ENCODE measurements around the gene COL25A1.
"Not testable (repeated sequence)": the region's sequence is repeated elsewhere in the genome, so short reads cannot be mapped to it uniquely, and the experiment has no call there.

Gene COL25A1

DNA sequence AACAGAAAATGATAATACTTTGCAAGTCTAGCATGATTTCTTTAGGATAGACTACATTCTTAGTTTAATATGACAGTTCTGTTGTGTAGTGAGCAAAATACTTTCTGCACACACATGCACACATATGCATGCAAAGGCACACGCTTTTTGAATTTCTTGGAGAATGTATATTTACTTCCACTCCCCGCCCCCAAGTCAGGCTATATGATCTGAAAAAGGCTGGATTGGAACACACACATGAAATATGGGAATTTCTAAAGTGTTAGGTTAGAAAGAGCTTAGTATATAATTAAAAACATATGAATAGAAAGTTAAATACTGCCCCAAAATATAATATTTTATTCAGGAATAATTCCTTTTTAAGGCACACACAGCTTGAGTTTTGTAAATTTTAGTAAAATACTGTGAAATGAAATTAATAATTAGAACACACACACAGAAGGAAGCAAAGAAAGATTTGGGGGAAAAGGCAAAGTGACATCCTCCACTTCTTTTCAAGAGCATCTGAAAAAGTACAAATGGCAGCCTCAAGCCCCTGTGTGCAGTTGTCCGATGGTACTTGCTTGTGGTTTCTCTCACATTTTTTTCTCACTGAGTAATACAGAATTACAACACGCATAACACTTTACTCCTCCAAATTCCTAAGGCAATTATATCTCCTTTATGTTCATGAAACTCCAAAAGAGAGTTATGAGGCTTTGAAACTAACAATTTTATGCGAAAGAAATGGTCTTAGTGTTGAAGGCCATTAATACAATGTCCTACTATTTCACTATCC is 310.7 kb downstream of the COL25A1 start:
- no peak for DNase-seq (ENCODE audit: extremely low spot score)
- TF ChIP-seq, protein P1, sequence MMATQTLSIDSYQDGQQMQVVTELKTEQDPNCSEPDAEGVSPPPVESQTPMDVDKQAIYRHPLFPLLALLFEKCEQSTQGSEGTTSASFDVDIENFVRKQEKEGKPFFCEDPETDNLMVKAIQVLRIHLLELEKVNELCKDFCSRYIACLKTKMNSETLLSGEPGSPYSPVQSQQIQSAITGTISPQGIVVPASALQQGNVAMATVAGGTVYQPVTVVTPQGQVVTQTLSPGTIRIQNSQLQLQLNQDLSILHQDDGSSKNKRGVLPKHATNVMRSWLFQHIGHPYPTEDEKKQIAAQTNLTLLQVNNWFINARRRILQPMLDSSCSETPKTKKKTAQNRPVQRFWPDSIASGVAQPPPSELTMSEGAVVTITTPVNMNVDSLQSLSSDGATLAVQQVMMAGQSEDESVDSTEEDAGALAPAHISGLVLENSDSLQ (IDR thresholded peaks at IDR 0.05) = no peak
- POLR2A ChIA-PET = no interaction called here
- CTCF ChIA-PET = no interaction called here

DNA sequence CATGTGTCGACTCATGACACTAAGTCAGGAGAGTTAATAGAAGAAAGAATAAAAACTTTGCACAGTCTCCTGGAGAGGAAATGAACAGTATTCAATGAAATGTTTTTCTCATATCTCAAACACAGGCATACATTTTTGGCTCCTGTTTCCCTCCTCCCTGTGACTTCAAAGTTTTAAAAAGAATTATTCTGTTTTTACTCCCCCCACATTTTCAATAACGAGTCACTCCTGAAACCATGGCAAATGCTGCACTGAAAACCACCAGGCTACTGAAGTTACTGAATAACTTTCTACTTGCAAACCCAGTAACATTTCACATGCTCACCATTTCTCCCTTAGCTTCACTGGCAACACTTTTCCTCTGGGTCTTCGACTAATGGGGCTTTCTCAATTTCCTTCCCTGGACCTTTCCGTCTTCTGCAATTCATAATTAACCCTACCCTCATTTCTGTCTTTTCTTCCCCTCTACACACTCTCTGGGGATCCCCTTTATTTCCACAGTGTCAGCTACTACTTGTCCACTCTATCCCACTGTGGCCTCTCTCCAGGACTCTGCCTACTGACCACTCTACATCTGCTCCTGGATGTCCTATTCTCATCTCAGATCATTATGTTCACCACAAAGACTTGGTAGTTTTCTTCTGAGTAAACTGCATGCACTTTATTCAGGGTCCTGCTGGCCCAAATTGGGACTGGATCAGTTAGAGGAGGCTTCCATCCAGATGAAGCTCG is 313.8 kb downstream of the COL25A1 start:
- TF ChIP-seq SUZ12 (IDR thresholded peaks at IDR 0.05) = no peak
- no peak for TF ChIP-seq CTBP1 (IDR thresholded peaks at IDR 0.05; ENCODE audit: borderline replicate concordance)
- TF ChIP-seq TARDBP (IDR thresholded peaks at IDR 0.05) = no peak
- no peak for TF ChIP-seq ARNT (IDR thresholded peaks at IDR 0.05)
- TF ChIP-seq, protein P1 (IDR thresholded peaks at IDR 0.05) = no peak
- POLR2A ChIA-PET = no interaction called here
- CTCF ChIA-PET = interaction anchor here (0.6 kb wide), 1 partner anchor 310 kb away, joined by 3 read pairs; no protein-coding TSS in a partner anchor
- DNase-seq (ENCODE audit: extremely low spot score) = no peak

DNA sequence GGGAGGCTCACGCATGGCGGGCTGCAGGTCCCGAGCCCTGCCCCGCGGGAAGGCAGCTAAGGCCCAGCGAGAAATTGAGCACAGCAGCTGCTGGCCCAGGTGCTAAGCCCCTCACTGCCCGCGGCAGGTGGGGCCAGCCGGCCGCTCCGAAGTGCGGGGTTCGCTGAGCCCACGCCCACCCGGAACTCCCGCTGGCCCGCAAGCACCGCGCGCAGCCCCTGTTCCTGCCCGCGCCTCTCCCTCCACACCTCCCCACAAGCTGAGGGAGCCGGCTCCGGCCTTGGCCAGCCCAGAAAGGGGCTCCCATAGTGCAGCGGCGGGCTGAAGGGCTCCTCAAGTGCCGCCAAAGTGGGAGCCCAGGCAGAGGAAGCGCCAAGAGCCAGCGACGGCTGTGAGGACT is 318.0 kb downstream of the COL25A1 start:
- CTCF ChIA-PET; DNase-seq (ENCODE audit: extremely low spot score); POLR2A ChIA-PET: not testable (repeated sequence)

DNA sequence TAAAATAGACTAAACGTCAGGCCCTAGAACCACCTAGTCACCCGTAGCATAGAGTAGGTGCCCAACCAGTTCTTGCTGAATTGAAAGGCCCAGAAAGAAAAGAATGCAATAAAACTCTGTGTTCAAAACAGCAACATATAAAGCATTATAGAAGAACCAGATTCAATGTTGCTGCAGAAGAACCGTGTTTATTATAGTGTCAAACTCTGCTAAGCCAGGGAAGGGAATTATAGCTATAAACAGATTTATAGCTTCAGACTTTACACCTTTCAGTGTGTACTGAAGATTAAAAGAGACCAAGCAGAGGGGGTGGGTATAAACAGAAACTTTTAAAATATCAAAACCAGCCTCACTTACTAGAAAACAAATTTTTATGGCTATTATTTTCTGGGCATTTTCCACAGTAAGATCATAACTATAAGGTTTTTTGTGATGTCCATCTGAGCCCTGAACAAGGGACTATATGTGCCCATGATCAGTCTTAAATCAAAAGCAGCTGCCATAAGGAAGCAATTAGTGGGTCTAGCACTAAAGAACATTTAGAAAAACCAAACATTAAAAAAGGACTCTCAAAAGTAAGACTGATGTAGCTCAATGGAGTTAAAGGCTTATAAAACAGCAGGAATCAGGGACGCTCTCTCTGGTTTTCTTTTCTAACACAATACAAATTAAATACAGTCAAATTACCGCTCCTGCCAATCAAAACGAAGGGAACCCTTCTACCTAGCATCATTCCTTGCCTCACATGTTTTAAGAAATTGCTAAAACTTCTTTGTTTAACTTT is 319.9 kb downstream of the COL25A1 start:
- peak; percentile 28 for DNase-seq (ENCODE audit: extremely low spot score)
- ChIA-PET CTCF (interaction anchor here (0.7 kb wide), 1 partner anchor 309 kb away, joined by 3 read pairs; no protein-coding TSS in a partner anchor), POLR2A (no interaction called here)
- TF ChIP-seq LEF1 (IDR thresholded peaks at IDR 0.05; ENCODE audit: borderline replicate concordance) (0 out of 2 replicates have a peak, but pooled peaks have one; percentile 7), CTBP1 (IDR thresholded peaks at IDR 0.05; ENCODE audit: borderline replicate concordance) (peak; percentile 82; the same call in 1 of the 2 replicates), ELF4 (IDR thresholded peaks at IDR 0.05) (no peak), FOXM1 (IDR thresholded peaks at IDR 0.05; ENCODE audit: borderline replicate concordance) (no peak), TARDBP (IDR thresholded peaks at IDR 0.05) (no peak)
- TF ChIP-seq, protein P1 (IDR thresholded peaks at IDR 0.05) = peak; percentile 97

DNA sequence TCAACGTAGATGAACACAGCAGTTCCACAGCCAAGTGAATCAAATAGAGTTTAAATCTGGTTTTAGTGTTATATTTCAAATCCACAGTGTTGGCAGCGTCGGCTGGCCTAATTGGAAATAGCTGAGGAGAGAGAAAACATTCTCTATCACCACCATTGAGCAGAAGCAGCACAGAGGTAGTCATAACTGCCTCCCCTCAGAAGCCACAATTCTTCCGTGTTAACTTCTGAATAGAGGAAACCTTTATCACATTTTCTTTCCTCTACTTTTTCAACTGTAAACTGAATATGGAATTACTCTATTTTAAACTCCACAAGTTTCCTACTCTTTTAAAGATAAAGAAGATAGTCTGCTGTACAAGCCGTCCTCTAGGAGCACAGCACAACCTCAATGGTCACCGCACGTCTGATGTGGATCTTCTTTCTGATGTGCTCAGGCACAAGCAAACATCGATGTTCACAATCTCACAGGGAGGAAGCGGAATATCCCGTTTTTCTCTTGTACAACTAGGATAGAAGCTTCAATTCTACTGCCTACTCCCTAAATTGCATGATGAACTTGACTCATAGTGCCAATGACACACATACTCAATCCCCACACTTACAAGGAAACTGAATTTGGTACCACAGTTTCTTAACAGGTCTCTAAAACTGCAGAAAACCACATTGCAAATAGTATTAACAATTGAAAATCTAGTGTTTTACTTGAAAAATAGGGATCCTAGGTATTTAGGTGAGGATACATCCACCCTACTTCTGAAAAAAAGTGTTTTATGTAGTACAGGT is 321.8 kb downstream of the COL25A1 start:
- CTCF ChIA-PET = no interaction called here
- POLR2A ChIA-PET = no interaction called here
- DNase-seq (ENCODE audit: extremely low spot score) = no peak
- TF ChIP-seq SUZ12 (IDR thresholded peaks at IDR 0.05) = no peak
- no peak for TF ChIP-seq FOXK2 (IDR thresholded peaks at IDR 0.05)
- TF ChIP-seq ELF4 (IDR thresholded peaks at IDR 0.05) = no peak
- TF ChIP-seq, protein P1 (IDR thresholded peaks at IDR 0.05) = no peak
- TF ChIP-seq BHLHE40 (IDR thresholded peaks at IDR 0.05; ENCODE audit: borderline replicate concordance) = no peak
- no peak for TF ChIP-seq LEF1 (IDR thresholded peaks at IDR 0.05; ENCODE audit: borderline replicate concordance)
- TF ChIP-seq SP1 (IDR thresholded peaks at IDR 0.05) = no peak
- TF ChIP-seq CTBP1 (IDR thresholded peaks at IDR 0.05; ENCODE audit: borderline replicate concordance) = no peak
- TF ChIP-seq FOXA1 (IDR thresholded peaks at IDR 0.05) = no peak
- TF ChIP-seq NFRKB (IDR thresholded peaks at IDR 0.05) = no peak
- TF ChIP-seq L3MBTL2 (conservative IDR thresholded peaks at IDR 0.05) = no peak
- TF ChIP-seq TARDBP (IDR thresholded peaks at IDR 0.05) = no peak
- TF ChIP-seq ARNT (IDR thresholded peaks at IDR 0.05) = no peak
- TF ChIP-seq FOXM1 (IDR thresholded peaks at IDR 0.05; ENCODE audit: borderline replicate concordance) = no peak
- no peak for TF ChIP-seq HDGF (IDR thresholded peaks at IDR 0.05; ENCODE audit: borderline replicate concordance)
- TF ChIP-seq ZNF384 (IDR thresholded peaks at IDR 0.05) = no peak
